Endothelial cell of umbilical vein (primary cell): ENCODE measurements around the gene ARID1B. TPM values are rescaled to one million over a fixed set of nuclear protein-coding genes. Genes with fewer than 3 reads are reported as not detected.

Experiments used
- BruUV-seq: library from RNA; stranded (reverse); fragments of 400-500 nt; replicated peaks from 2 replicates; lab custom pipeline; 2021; lab: Mats Ljungman, UMichigan
- CTCF ChIA-PET: fragments of 300-600, 350-600 bp; sonication (Branson Sonifier 250); formaldehyde crosslinking; loops from one replicate; lab custom pipeline; 2021; ENCODE audit warnings: antibody characterized with exemption, inconsistent platforms; lab: Charles Lee
- POLR2A ChIA-PET: fragments of 300-600, 350-600 bp; sonication (Branson Sonifier 250); formaldehyde crosslinking; loops from one replicate; lab custom pipeline; 2021; ENCODE audit warnings: antibody characterized with exemption, inconsistent platforms; lab: Charles Lee
- DNase-seq: peaks from one replicate; pipeline ENCODE4 v3.0.0-alpha.2; 2011; ENCODE audit warnings: low read depth, low spot score
- FAIRE-seq: peaks from 2 replicates; lab custom pipeline; 2011; peaks lifted over from hg19 to GRCh38; lab: Jason Lieb, UNC
- H2AFZ ChIP-seq: 2 replicates; pipeline ENCODE4 v1.6.0; 2012; ENCODE audit warnings: low read depth, low read length, control low read depth, inconsistent platforms
- H3K27ac ChIP-seq: 2 replicates; pipeline ENCODE4 v1.5.1; 2011; ENCODE audit warnings: low read depth, mild to moderate bottlenecking, control low read depth, low read length, moderate library complexity; ENCODE audit not compliant: insufficient read depth
- H3K27me3 ChIP-seq, 2 experiments: 2 replicates each; pipeline versions ENCODE4 v1.6.0 to v1.6.1; 2011; ENCODE audit warnings: low read length in 2 of 2, mixed read lengths in 1 of 2; ENCODE audit not compliant: control insufficient read depth in 2 of 2, insufficient read depth in 2 of 2
- H3K36me3 ChIP-seq, 2 experiments: 2 replicates in 1 of 2; 3 replicates in 1 of 2; pipeline ENCODE4 v1.5.1; 2011; ENCODE audit warnings: low read length in 2 of 2, mild to moderate bottlenecking in 1 of 2, moderate library complexity in 1 of 2; ENCODE audit not compliant: control insufficient read depth in 2 of 2, insufficient read depth in 2 of 2; ENCODE audit errors: extremely low read depth in 1 of 2
- H3K4me1 ChIP-seq: 3 replicates; pipeline ENCODE4 v1.5.1; 2011; ENCODE audit warnings: mild to moderate bottlenecking, low read length; ENCODE audit not compliant: control insufficient read depth, insufficient read depth; ENCODE audit errors: extremely low read depth
- H3K4me2 ChIP-seq: 2 replicates; pipeline ENCODE4 v1.6.1; 2011; ENCODE audit warnings: low read length, control low read depth, mixed read lengths; ENCODE audit not compliant: insufficient read depth
- H3K4me3 ChIP-seq, 3 experiments: fragments of 200-600 bp in 1 of 3; sonication (generic), shearing (Covaris generic) in 1 of 3; replicated peaks in 1 of 3; 2 replicates each; pipeline ENCODE4 v1.5.1; 2011 to 2016; ENCODE audit warnings: control low read depth in 3 of 3, low read length in 3 of 3, mild to moderate bottlenecking in 2 of 3, inconsistent platforms in 1 of 3, low read depth in 1 of 3, moderate library complexity in 1 of 3; ENCODE audit not compliant: insufficient read depth in 1 of 3
- H3K79me2 ChIP-seq: 2 replicates; pipeline ENCODE4 v1.6.0; 2012; ENCODE audit warnings: low read length, inconsistent platforms; ENCODE audit not compliant: control insufficient read depth, insufficient read depth
- H3K9ac ChIP-seq: replicated peaks from 2 replicates; pipeline ENCODE3; 2011; ENCODE audit warnings: low read length, control low read depth; ENCODE audit not compliant: insufficient read depth; ENCODE audit errors: extremely low read depth
- H3K9me1 ChIP-seq: replicated peaks from 3 replicates; pipeline ENCODE4 v1.6.0; 2011; ENCODE audit warnings: mild to moderate bottlenecking, low read length; ENCODE audit not compliant: control insufficient read depth, insufficient read depth; ENCODE audit errors: extremely low read depth
- H3K9me3 ChIP-seq: replicated peaks from 2 replicates; pipeline ENCODE4 v1.5.1; 2012; ENCODE audit warnings: low read length, inconsistent platforms; ENCODE audit not compliant: control insufficient read depth, insufficient read depth
- H4K20me1 ChIP-seq: replicated peaks from 2 replicates; pipeline ENCODE3; 2011; ENCODE audit warnings: mild to moderate bottlenecking, low read length; ENCODE audit not compliant: control insufficient read depth, insufficient read depth; ENCODE audit errors: extremely low read depth
- EZH2 ChIP-seq: IDR thresholded peaks from 2 replicates; pipeline ENCODE4 v1.6.1; 2012; ENCODE audit warnings: borderline replicate concordance, low read depth, mild to moderate bottlenecking, moderate library complexity, low read length, inconsistent platforms; ENCODE audit not compliant: severe bottlenecking
- FOS ChIP-seq: IDR thresholded peaks from 2 replicates; pipeline ENCODE4 v1.6.1; 2011; ENCODE audit warnings: mild to moderate bottlenecking, low read length, moderate library complexity, borderline replicate concordance; ENCODE audit not compliant: insufficient read depth
- GATA2 ChIP-seq: IDR thresholded peaks from 2 replicates; pipeline ENCODE4 v1.7.0; 2011; ENCODE audit warnings: low read depth, mild to moderate bottlenecking, moderate library complexity, mixed read lengths, low read length; ENCODE audit not compliant: insufficient read length, insufficient read depth
- JUN ChIP-seq: IDR thresholded peaks from 2 replicates; pipeline ENCODE4 v1.6.1; 2011; ENCODE audit warnings: borderline replicate concordance, low read depth; ENCODE audit not compliant: insufficient read length, insufficient read depth
- MYC ChIP-seq: IDR thresholded peaks from one replicate; pipeline ENCODE4 v1.6.1; 2011; ENCODE audit warnings: mild to moderate bottlenecking, low read depth, low read length
- POLR2A ChIP-seq: IDR thresholded peaks from 2 replicates; pipeline ENCODE4 v1.6.1; 2012; ENCODE audit warnings: low read depth, mild to moderate bottlenecking, control low read depth, low read length
- POLR2AphosphoS5 ChIP-seq: IDR thresholded peaks from 2 replicates; pipeline ENCODE4 v1.6.1; 2012; ENCODE audit warnings: low read depth, mild to moderate bottlenecking, control low read depth, low read length, moderate library complexity; ENCODE audit not compliant: insufficient read depth
- dilution Hi-C: fragments of 300-500 bp; cut with MboI; formaldehyde crosslinking; loops from one replicate; pipeline ENCODE4 v1.15.0; 2019; ENCODE audit warnings: low sequenced_read_pairs; ENCODE audit not compliant: extremely low pct_ligation_motif_present
- intact Hi-C: fragments of 100-400 bp; cut with micrococcal nuclease; formaldehyde crosslinking; loops from one replicate; pipeline ENCODE4 v1.10.0; 2022
- polyA plus RNA-seq, 4 experiments: library from polyadenylated mRNA; depleted of rRNA in 3 of 4; stranded (reverse) in 3 of 4; unstranded in 1 of 4; fragments of >200 nt; gene quantifications; 2 replicates each; pipeline versions ENCODE4 v1.2.1 to v1.2.3, GENCODE V29; 2011 to 2012; ENCODE audit warnings: missing spikeins in 1 of 4
- total RNA-seq: library from RNA; stranded (reverse); gene quantifications from 2 replicates; pipeline ENCODE4 v1.2.3, GENCODE V29; 2021
- TF ChIP-seq, protein P1 (sequence below): IDR thresholded peaks from 2 replicates; pipeline ENCODE4 v1.6.1; 2011; ENCODE audit not compliant: insufficient read depth, insufficient read length
- TF ChIP-seq, protein P2 (sequence below), 2 donors: IDR thresholded peaks; 1 replicate in 1 of 2; 2 replicates in 1 of 2; pipeline ENCODE4 v1.5.1; 2011; ENCODE audit warnings: low read length in 2 of 2, mild to moderate bottlenecking in 2 of 2, moderate library complexity in 2 of 2, control low read depth in 1 of 2, inconsistent platforms in 1 of 2, low read depth in 1 of 2; ENCODE audit not compliant: insufficient read depth in 1 of 2; ENCODE audit errors: extremely low read depth in 1 of 2

The ARID1B gene
- total and polyA plus RNA-seq, 2 donors (not counting 3 experiments of a cell fraction or from before 2014, with no cell fraction given): 21.8 to 89.5 TPM

DNA sequence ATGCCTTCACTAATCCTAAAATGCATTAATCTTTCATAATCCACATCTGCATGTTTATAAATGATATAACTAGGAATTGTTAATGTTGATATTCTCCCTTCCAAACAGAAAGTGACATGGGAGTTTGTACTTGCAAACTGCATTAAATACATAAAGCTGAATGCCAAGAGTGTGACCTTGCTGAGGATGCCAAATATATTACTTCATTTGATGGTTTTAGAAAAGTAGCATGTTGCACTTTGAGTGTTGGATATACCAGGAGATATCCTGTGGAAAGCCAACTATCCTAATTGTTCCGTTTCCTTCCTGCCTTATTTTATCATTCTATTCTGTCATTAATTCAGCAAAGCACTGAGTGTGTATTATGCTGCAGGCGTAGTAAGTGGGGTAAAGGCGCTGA lies 316.4 kb downstream of the ARID1B start:
- H4K20me1 ChIP-seq: no peaks in the 10 kb centered on the region
- no peak overlapping the region for H3K9ac ChIP-seq
- peaks cover 0 to 2% of the 10 kb centered on the region in 2 experiments for H3K36me3 ChIP-seq
- no peaks in the 10 kb centered on the region for H3K27me3 ChIP-seq
- ChIA-PET POLR2A (no interaction called here), CTCF (interaction anchor here (0.6 to 1.0 kb wide), 2 partner anchors 14 to 1612 kb away, joined by 3 to 4 read pairs; no protein-coding TSS in a partner anchor)
- H3K4me1 ChIP-seq: peaks cover 40% of the 10 kb centered on the region
- no peak overlapping the region for H3K27ac ChIP-seq
- H3K79me2 ChIP-seq: peaks cover 2% of the 10 kb centered on the region
- H3K4me3 ChIP-seq: no peak overlapping the region
- TF ChIP-seq POLR2A (no peak), GATA2 (no peak), JUN (no peak), POLR2AphosphoS5 (no peak), MYC (no peak), FOS (no peak), EZH2 (no peak)
- TF ChIP-seq, protein P1, sequence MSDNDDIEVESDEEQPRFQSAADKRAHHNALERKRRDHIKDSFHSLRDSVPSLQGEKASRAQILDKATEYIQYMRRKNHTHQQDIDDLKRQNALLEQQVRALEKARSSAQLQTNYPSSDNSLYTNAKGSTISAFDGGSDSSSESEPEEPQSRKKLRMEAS: no peak
- TF ChIP-seq, protein P2, sequence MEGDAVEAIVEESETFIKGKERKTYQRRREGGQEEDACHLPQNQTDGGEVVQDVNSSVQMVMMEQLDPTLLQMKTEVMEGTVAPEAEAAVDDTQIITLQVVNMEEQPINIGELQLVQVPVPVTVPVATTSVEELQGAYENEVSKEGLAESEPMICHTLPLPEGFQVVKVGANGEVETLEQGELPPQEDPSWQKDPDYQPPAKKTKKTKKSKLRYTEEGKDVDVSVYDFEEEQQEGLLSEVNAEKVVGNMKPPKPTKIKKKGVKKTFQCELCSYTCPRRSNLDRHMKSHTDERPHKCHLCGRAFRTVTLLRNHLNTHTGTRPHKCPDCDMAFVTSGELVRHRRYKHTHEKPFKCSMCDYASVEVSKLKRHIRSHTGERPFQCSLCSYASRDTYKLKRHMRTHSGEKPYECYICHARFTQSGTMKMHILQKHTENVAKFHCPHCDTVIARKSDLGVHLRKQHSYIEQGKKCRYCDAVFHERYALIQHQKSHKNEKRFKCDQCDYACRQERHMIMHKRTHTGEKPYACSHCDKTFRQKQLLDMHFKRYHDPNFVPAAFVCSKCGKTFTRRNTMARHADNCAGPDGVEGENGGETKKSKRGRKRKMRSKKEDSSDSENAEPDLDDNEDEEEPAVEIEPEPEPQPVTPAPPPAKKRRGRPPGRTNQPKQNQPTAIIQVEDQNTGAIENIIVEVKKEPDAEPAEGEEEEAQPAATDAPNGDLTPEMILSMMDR (IDR thresholded peaks at IDR 0.05; ENCODE audit: extremely low read depth in 1 of 2, insufficient read depth in 1 of 2, low read depth in 1 of 2, low read length in 2 of 2): no peak
- H2AFZ ChIP-seq: no peak overlapping the region
- intact Hi-C loops (loop anchor here (5.0 kb wide), 1 partner anchor 311 kb away; no protein-coding TSS in a partner anchor), dilution Hi-C loops (no loop called here)
- BruUV-seq: no TSS peak
- H3K4me2 ChIP-seq: peak overlapping the region; percentile 23
- H3K9me1 ChIP-seq: no peaks in the 10 kb centered on the region
- FAIRE-seq (no peak), DNase-seq (peak; percentile 17)
- no peaks in the 10 kb centered on the region for H3K9me3 ChIP-seq
